ENCODE data around the gene ISOC1.

Gene ISOC1

GRCh38 chr5:129094087-129094923, at the start of gene ISOC1:
Gene ISOC1, plus strand, starts transcription at chr5:129094749. Its CDS starts 18 bp downstream, at chr5:129094767.
- DNase-seq: peak; percentile 95

- DNase-seq: no peak
These were observed 48.4 kb upstream of the ISOC1 start for GRCh38 chr5:129046151-129046550.

GRCh38 chr5:129048509-129048908, 46.0 kb upstream of the ISOC1 start:
- DNase-seq: no peak

GRCh38 chr5:129049126-129049799, 45.3 kb upstream of the ISOC1 start:
- DNase-seq: no peak

- no peak for DNase-seq
These were observed 43.3 kb upstream of the ISOC1 start for GRCh38 chr5:129051283-129051682.

GRCh38 chr5:129053438-129053837, 41.1 kb upstream of the ISOC1 start:
- DNase-seq: no peak

- DNase-seq: no peak
These were observed 37.2 kb upstream of the ISOC1 start for GRCh38 chr5:129057329-129057728.

- DNase-seq: no peak
These were observed 32.7 kb upstream of the ISOC1 start for GRCh38 chr5:129061849-129062248.

GRCh38 chr5:129063483-129064113, 31.0 kb upstream of the ISOC1 start:
- no peak for DNase-seq

GRCh38 chr5:129065721-129066120, 28.8 kb upstream of the ISOC1 start:
- no peak for DNase-seq

GRCh38 chr5:129067745-129068144, 26.8 kb upstream of the ISOC1 start:
- no peak for DNase-seq

- DNase-seq: no peak
These were observed 25.3 kb upstream of the ISOC1 start for GRCh38 chr5:129069292-129069691.

GRCh38 chr5:129073111-129073510, 21.4 kb upstream of the ISOC1 start:
- DNase-seq: no peak

GRCh38 chr5:129074903-129075302, 19.6 kb upstream of the ISOC1 start:
- DNase-seq: no peak

- no peak for DNase-seq
These were observed 17.0 kb upstream of the ISOC1 start for GRCh38 chr5:129077433-129078075.

GRCh38 chr5:129078247-129078646, 16.3 kb upstream of the ISOC1 start:
- no peak for DNase-seq

- DNase-seq: no peak
These were observed 15.9 kb upstream of the ISOC1 start for GRCh38 chr5:129078660-129079059.

GRCh38 chr5:129079496-129079895, 15.1 kb upstream of the ISOC1 start:
- DNase-seq: no peak

- DNase-seq: no peak
These were observed 13.8 kb upstream of the ISOC1 start for GRCh38 chr5:129080766-129081165.

- DNase-seq: no peak
These were observed 12.1 kb upstream of the ISOC1 start for GRCh38 chr5:129082225-129083136.

GRCh38 chr5:129094924-129095899, 663 bp downstream of the ISOC1 start:
- peak; percentile 72 for DNase-seq

All from left hindlimb (tissue), 1 donor.